HG03139 (cell line): Measurements from ENCODE around the gene DNMT1.

Experiments
- ATAC-seq: cut with Tn5 transposase; IDR thresholded peaks from one replicate; pipeline ENCODE4 v1.9.1; 2021; ENCODE audit not compliant: unreplicated experiment

Gene DNMT1

DNA sequence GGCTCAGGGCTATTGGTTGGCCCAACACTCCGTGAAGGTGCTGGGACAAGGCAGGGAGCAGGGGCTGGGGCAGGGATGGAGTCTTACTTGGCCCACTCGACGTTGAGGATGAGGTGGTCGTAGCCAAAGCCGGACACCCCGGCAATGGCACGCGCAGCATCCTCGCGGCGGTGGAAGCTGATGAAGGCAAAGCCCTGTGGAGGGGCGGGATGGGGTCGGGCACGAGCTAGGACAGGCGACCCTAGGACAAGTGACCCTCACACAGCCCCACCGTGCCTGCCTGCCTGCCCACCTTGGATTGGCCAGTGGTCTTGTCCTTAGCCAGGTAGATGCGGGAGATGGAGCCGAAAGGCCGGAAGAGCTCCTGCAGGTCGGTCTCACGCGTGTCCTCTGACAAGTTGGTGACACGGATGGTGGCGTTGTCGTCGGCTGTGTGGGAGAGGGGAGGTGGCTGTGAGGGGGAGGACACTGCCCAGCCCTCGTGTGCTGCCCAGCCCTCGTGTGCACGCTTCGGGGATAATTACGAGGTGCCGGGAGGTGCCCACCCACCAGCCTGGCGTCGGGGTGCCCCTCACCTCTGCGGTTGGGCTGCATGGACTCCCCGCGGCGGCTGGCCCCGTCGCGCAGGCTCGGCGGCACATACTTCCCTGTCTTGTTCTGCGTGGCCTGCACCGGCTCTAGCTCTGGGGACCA, 79.2 kb downstream of the DNMT1 start:
- no peak for ATAC-seq

DNA sequence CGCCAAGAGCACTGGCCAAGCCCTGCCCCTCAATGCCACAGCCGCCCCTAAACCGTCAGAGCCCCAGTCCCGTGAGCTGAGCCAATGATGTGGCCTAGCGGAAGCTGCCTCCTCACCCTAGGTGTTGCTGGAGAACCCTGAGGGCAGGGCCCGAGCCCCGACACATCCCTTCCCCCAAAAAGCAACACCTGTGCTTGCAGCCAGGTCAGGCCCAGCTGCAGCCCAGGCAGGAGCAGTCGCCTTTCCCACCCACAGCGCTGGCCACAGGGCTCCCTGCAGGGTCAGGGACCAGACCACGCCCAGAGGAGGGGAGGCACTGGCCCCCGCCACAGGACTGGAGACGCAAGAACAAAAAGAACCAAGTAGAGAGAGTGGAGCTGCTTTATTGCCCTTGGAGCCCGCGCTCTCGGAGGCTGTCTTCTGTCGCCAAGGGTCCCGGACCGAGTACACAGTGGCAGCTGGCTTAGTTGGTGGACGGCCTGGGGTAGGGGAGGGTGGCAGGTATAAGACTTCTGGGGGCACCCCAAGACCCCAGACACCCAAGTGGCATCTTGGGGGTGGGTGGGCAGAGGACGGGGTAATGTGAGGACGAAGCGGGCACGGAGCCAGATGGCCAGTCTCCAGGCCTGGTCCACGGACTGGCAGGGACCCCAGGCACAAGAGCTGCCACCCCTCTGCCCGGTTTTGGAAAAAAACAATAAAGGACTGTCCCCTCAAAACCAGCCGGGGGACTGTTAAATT, 79.9 kb downstream of the DNMT1 start:
- no peak for ATAC-seq

DNA sequence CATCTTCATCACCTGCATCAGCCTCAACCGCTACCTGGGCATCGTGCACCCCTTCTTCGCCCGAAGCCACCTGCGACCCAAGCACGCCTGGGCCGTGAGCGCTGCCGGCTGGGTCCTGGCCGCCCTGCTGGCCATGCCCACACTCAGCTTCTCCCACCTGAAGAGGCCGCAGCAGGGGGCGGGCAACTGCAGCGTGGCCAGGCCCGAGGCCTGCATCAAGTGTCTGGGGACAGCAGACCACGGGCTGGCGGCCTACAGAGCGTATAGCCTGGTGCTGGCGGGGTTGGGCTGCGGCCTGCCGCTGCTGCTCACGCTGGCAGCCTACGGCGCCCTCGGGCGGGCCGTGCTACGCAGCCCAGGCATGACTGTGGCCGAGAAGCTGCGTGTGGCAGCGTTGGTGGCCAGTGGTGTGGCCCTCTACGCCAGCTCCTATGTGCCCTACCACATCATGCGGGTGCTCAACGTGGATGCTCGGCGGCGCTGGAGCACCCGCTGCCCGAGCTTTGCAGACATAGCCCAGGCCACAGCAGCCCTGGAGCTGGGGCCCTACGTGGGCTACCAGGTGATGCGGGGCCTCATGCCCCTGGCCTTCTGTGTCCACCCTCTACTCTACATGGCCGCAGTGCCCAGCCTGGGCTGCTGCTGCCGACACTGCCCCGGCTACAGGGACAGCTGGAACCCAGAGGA, 80.6 kb downstream of the DNMT1 start:
- ATAC-seq, result no peak

DNA sequence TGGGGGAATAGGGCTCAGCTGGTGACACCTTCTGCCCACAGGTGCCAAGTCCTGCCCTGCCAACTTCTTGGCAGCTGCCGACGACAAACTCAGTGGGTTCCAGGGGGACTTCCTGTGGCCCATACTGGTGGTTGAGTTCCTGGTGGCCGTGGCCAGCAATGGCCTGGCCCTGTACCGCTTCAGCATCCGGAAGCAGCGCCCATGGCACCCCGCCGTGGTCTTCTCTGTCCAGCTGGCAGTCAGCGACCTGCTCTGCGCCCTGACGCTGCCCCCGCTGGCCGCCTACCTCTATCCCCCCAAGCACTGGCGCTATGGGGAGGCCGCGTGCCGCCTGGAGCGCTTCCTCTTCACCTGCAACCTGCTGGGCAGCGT, 81.2 kb downstream of the DNMT1 start:
- no peak for ATAC-seq

DNA sequence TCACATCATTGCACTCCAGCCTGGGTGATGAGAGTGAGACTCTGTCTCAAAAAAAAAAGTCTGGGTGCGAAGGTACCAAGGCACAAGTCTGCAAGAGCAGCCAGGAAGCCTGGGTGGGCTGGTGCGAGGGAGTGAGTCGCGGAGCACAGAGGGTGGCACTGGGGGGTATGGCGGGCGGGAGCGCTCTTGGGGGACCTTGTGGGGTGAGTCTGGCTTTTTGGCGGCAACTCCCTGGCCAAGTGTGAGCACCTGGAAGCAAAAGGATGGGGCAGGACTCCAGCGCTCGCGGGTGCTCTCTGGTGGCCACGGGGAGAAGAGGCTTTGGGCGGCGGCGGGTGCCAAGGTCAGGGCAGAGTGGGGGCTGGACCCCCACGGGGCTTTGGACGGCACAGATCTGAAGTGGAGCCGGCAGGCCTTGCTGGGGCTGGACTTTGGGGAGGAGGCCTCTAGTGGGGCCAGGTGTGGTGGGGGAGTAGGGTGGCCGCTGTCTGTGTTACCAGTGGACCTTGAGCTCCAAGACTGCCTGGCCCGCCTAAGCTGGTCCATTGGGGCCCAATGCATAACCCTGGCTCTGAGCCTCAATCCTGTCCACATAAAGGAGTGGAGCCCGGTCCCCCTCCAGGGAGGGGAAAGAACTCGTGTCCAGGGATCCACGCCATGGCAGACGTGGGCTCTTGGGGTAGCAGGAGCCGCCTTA, 81.7 kb downstream of the DNMT1 start:
- ATAC-seq, result no peak

DNA sequence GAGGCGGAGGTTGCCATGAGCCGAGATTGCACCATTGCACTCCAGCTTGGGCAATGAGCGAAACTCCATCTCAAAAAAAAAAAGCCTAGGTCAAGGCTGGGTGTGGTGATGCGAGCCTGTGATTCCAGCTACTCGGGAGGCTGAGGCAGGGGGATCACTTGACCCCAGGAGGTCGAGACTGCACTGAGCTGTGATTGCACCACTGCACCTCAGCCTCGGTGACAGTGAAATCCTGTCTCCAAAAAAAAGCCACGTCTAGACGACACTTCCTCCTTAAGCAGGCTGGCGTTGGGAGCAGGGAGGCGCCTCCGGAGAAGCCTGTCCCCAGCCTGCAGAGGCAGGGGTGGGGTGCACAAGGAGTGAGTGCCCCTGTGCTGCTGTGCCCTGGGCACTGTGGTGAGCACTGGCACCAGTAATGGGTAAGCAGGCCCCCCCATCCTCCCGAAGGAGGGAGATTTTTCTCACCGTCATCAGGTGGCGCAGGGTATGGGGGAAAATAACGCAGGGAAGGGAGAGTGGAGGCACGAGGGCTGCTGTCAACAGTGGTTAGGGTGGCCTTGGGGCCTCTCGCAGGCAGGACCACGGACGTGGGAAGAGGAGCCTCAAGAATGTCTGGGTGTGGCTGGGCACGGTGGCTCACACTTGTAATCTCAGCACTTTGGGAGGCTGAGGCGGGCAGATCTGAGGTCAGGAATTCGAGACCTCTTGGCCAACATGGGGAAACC, 82.6 kb downstream of the DNMT1 start:
- no peak for ATAC-seq

DNA sequence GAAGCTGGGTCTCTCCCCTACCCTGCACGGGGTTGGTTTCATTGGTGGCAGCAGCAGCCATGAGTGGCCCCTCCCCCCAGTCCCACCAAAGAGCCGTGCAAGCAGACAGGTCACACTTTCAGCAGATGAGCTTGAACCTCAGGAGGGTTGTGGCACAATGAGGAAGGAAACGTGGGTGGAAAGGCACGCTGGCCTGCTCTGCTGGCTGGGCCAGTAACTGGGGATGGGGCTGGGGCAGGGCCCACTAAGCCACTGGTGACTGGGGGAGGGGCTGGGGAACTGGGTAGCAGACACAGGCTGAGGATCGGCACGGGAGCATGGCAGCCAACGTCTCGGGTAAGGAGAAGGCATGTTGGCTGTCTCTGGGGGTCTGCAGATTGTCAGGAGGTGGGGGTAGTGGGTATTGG, 83.3 kb downstream of the DNMT1 start, which contains the start of gene P2RY11:
TSS of gene P2RY11 (plus strand) at position 289 of the 407 bp plus-strand sequence. CDS start at position 318, 29 bp downstream.
- no peak for ATAC-seq

DNA sequence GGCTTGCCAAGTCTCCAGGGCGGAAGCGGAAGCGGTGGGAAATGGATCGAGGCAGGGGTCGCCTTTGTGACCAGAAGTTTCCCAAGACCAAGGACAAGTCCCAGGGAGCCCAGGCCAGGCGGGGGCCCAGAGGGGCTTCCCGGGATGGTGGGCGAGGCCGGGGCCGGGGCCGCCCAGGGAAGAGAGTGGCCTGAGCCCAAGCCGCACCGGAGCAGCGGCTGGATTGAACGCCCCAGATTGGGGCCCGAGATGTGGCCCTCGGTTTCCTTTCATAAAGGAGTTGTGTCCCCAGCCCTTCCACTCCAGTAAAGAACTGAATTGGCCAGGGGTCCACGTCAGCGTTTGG, 83.8 kb downstream of the DNMT1 start:
- ATAC-seq, result no peak

DNA sequence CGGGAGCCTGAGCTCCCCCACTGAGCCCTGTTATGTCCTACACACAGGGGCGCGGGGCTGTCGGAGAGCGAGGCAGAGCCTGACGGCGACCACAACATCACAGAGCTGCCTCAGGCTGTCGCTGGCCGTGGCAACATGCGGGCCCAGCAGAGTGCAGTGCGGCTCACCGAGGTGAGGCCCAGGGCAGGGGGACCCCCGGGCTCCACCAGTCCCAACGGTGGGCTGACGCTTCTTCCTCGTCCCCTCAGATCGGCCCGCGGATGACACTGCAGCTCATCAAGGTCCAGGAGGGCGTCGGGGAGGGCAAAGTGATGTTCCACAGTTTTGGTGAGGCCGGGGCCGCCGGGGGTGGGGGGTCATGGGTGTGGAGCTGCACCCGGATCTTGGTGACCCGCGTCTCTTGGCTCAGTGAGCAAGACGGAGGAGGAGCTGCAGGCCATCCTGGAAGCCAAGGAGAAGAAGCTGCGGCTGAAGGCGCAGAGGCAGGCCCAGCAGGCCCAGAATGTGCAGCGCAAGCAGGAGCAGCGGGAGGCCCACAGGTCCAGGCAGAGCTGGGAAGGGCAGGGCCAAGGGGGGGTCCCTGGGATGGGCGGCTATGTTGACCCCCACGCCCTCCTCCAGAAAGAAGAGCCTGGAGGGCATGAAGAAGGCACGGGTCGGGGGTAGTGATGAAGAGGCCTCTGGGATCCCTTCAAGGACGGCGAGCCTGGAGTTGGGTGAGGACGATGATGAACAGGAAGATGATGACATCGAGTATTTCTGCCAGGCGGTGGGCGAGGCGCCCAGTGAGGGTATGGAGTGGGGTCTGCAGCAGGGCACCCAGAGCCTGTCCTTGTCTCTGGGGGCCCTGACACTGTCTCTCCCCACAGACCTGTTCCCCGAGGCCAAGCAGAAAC, 84.4 kb downstream of the DNMT1 start:
- no peak for ATAC-seq

DNA sequence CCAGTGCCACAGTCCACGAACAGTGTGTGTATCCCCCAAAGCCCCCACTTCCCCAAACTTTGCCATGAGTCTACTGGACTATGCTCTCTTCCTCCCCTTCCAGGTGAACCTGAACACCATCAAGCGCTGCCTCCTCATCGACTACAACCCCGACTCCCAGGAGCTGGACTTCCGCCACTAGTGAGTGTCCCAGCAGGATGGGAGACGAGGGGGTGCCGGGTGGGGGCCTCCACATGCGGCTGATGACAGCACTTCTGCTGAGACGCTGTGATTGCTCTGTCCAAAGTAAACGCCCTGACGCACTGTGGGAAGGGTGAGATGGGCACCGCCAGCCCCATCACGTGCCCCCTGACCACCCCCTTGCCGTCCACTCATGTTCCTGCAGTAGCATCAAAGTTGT, 85.2 kb downstream of the DNMT1 start:
- ATAC-seq, result no peak

DNA sequence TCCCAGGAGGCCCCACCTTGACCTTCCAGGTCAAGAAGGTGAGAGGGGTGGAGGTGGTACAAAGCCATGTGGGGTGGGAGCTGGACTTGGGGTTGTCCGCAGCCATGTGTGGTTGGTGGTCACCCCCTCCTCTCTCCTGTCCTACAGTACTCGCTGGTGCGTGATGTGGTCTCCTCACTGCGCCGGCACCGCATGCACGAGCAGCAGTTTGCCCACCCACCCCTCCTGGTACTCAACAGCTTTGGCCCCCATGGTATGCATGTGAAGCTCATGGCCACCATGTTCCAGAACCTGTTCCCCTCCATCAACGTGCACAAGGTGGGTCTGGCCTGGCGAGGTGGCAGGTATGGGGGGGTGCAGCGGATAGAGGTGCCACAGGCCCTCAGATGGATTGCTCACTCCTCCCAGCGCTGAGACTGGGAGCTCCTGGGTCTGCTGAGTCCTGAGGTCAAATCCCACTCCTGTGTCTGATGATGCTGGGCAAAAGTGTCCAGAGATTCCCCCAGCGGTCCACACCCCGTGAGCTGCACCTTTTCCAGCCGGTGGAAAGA, 86.9 kb downstream of the DNMT1 start:
- no peak for ATAC-seq

DNA sequence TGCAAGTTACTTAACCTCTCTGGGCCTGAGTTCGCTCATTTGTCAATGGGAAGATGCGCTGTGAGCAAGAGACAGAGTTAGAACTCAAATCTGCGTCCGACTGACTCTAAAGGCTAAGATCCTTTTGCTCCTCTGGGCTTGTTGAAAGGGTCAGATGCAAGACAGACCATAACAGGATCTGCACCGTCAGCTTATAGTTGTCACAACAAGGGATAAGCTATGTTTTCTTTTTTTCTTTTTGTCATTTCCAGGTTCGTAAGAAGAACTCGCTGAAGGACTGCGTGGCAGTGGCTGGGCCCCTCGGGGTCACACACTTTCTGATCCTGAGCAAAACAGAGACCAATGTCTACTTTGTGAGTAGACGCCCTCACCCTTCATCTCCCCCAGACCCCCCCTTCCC, 87.5 kb downstream of the DNMT1 start:
- ATAC-seq, result no peak

DNA sequence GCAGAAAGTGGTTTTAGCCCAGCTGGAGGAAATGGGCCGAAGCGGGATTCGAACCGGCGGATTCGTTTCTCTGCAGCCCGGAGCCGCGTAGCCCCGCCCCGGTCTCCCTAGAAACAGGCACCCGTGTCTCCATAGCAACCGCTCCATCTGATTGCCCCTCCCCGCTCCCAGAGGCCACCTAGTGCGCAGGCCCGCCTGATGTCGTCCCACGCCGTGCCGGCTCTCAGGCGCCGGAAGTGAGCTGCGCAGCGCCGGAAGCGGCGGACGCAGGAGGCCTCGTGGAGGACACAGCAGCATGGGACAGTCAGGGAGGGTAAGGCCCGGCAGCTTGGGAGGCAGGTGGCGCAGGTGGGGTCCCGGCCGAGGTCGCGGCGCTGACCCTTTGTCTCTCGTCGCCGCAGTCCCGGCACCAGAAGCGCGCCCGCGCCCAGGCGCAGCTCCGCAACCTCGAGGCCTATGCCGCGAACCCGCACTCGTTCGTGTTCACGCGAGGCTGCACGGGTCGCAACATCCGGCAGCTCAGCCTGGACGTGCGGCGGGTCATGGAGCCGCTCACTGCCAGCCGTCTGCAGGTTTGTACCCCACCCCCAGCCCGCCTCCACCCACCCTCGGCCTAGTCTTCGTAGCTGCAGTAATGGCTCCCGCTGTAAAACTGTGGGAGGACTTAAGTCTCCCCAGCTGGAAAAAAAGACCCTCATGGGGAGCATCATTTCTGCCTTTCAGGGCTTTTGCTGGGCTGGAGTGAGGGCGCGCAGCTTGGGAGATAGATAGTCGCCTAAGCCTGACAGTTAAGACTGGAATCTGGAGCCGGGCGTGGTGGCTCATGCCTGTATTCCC, 88.4 kb downstream of the DNMT1 start, which contains the start of gene PPAN:
TSS of gene PPAN (plus strand) at position 263 of the 837 bp plus-strand sequence. CDS start at position 296, 33 bp downstream.
- ATAC-seq, result peak; percentile 43

DNA sequence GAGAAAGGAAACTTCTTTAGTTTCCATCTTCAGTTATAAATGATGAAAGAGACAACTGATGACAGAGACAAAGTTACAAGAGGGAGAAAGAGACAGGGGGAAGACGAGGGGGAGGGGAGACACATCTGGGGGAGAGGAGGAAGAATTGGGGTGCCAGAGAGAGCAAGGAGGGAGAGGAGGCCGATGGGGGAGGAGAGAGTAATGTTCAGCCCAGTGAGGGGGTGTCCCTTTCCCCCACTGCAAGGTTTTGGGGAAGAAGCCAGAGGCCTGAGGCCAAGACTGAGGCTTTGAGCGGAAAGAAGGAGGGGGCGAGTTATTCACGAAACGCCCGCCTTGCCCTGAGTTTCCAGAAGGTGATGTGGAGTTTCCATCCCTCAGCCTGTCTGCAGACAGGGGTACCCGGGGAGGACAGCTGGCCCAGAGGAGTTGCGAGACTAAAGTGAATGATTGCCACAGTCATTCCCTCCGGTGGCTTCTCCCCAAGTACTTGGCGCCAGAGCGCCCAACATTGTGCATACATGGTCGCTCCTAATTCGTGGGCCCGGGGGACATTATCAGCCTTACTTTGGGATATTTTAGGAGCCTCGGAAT, 89.1 kb downstream of the DNMT1 start:
- ATAC-seq, result peak; percentile 8

DNA sequence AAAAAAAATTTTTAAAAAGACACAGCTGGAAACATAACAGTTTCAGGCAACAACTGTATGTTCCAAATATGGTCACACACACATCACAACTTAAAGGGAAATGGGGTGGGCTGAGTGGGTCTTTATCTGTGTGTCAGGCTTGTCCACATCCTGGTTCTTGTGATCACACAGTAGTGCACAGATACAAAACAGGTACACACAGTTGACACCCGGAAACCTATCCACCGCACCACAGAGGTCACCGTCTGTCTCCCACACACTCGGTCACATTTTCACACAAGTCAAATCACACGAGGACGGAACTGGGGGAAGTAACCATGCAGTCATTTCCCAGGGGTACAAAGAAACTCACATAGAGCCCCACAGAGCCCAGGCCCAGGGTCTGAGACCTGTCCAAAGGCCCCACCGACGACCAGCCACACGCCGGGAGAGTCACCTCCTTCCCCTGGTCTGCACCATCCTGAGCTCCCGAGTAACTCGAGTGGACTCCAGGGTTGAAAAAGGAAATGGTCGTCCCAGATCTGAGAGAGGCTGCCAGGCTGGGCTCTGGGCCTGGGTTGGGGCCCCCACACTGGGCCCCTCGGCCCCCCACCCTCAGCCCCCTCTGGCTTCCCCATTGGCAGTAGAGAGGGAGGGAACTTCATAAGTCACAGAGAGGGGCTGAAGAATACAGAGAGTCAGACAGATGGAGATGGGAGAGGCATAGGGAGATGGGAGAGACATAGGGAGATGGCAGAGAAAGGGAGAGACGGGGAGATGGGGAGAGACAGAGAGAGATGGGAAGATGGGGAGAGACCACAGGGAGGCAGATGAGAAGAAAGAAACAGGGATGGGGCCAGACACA, 89.9 kb downstream of the DNMT1 start:
- peak; percentile 35 for ATAC-seq

DNA sequence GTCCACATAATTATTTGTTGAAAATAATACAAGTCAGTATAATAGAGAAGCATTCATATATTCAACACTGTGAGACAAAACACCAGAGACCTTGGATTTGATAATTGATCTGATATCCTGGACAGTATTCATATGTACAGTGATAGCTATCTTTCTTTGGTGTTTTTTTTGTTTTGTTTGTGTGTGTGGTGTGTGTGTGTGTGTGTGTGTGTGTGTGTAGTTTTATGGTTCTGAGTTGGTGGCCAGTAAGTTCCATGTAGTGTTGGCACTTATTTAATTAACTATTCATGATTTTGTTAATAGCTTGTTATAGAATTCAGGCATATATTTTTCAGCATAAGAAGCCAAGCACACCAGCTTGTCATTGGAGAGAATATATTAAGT, 90.6 kb downstream of the DNMT1 start:
- no peak for ATAC-seq

DNA sequence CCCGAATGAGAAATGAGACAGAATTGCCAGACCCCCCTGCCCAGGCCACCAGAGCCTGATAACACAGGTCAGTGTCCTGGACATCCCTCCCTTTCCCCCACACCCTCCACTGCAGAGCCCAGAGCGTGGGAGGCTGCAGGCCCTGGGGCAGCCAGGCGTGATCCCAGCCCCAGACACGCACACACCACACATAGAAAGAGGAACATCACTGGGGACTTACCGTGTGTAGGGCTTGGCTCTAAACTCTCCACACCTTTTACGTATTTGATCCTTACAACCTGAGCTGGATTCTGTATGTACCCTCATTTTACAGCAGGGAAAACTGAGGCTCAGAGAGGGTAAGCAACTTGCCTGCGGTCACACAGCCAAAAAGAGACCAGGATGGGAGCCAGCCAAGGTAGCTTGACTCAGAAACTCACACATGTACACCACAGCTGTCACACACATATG, 91.9 kb downstream of the DNMT1 start:
- no peak for ATAC-seq
